ENCODE results near the gene FZR1.
"Not testable (repeated sequence)": the region's sequence is repeated elsewhere in the genome, so short reads cannot be mapped to it uniquely, and the experiment has no call there.

Gene FZR1

GRCh38 chr19:3546119-3546518 lies 40.0 kb downstream of the FZR1 start:
- DNase-seq (ENCODE audit: low read depth in 2 of 2) = no peak

DNA sequence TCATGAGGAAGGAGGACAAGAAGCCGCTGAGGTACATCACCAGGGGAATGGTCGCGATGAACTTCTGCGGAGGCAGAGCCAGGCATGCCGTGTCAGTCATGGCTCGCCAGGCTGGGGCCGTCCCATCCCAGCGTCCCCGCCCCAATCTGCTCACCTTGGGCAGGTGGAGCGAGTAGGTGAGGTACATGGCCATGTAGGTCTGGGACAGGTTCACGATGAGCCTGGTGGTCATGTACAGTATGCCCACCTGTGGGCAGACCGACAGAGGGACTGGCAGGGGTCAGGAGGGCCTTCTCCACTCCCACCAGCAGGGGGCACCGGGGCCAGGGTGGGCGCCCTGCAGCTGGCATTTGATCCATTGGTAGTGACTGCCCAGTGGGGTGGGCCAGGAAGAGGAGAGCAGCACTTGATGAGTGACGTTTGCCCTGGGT lies 41.2 kb downstream of the FZR1 start:
- no peak for DNase-seq (ENCODE audit: low read depth in 2 of 2)

DNA sequence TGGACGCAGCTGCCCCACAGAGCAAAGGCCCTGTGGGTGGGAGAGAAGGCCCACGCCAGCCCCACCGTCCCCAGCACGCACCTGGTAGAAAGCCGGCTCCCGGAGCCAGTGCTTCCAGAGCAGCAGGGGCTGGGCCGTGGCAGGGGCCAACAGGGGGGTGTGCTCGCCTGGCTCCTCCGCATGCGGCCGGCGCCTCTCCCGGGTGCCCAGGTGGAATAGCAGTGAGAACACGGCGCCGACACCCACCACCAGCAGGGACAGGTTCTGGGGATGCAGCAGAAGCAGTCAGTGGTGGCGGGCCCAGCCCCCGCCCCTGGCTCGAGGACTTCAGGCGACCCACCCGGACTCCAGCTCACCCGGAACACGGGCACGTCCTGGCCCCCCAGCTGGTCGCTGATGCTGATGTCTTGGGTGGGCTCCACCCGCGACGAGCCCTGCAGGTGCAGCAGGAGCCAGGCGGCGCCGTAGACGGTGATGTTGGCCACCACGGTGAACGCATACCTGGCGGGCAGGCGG lies 41.7 kb downstream of the FZR1 start:
- no peak for DNase-seq (ENCODE audit: low read depth in 2 of 2)

DNA sequence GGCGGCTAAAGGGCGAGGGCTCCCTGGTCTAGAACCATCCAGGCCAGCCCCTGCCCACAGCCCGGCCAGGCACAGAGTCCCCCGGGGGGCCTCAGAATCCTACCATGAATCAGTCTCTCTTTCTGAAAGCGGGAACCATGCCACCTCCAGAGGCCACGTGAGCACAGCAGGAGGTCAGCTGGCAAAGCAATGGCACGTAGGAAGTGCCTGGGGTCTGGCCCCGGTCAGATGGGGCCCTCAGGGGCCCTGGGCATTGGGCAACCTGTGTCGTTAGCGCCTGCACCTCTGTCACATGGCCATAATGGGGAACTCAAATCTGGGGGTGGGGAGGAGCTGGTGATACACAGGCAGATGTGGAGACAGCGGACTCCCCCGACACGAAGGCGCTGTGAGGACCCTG lies 42.5 kb downstream of the FZR1 start:
- no peak for DNase-seq (ENCODE audit: low read depth in 2 of 2)

DNA sequence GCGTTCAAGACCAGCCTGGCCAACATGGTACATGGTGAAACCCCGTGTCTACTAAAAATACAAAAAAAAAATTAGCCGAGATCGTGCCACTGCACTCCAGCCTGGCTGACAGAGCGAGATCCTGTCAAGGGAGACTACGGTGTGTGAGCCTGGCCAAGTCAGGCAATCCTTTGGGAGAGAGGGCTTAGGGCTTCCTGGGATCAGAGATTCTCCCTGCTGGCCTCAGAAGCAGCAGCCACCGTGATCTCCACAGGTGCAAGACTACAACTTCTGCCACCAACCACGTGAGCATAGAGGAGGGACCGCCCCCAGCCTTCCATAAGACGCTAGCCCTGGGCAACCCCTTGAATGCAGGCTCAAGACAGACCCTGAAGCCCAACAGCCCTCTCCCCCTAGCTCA lies 43.7 kb downstream of the FZR1 start:
- no peak for DNase-seq (ENCODE audit: low read depth in 2 of 2)

DNA sequence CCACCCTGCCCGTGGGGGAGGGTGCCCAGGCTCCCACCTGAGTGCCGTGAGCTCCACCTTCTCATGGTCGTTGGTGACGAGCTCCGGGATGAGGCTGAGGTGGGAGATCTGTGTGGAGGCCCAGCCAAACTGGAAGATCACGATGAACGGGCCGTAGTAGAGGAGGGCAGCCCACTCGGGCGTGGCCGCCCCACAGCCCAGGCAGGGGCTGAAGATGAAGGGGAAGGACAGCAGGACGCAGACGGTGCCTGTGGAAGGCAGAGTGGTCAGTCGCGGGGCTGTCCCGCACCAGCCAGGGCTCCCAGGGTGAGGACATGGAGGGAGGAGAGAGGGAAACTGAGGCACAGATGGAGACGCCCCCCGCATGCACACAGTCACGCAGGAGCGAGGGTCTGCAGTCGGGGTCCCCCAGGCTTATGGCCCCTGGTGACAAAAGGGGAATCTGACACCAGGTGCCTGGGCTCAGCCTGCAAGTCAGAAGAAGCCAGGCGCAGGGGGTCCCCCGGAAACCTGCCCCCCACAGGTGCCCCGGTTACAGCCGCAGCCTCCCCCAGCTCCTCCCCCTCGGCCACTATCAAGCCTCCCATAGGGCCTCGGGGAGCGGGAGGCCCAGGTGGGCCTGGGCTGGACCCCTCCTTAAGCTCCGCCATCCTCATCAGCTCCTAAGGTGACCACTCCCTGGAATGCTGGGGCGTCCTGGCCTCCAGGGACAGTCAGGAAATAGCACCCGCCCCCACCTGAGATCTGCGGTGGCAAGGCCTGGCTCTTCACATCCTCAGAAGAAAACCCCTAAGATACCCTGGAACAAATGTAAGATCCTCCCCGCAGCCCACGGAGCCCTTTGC lies 45.1 kb downstream of the FZR1 start:
- no peak for DNase-seq (ENCODE audit: low read depth in 2 of 2)

GRCh38 chr19:3551792-3552095 lies 45.6 kb downstream of the FZR1 start:
- no peak for DNase-seq (ENCODE audit: low read depth in 2 of 2)

- DNase-seq (ENCODE audit: low read depth in 2 of 2) = no peak
These were observed 48.4 kb downstream of the FZR1 start for GRCh38 chr19:3554254-3555083.

DNA sequence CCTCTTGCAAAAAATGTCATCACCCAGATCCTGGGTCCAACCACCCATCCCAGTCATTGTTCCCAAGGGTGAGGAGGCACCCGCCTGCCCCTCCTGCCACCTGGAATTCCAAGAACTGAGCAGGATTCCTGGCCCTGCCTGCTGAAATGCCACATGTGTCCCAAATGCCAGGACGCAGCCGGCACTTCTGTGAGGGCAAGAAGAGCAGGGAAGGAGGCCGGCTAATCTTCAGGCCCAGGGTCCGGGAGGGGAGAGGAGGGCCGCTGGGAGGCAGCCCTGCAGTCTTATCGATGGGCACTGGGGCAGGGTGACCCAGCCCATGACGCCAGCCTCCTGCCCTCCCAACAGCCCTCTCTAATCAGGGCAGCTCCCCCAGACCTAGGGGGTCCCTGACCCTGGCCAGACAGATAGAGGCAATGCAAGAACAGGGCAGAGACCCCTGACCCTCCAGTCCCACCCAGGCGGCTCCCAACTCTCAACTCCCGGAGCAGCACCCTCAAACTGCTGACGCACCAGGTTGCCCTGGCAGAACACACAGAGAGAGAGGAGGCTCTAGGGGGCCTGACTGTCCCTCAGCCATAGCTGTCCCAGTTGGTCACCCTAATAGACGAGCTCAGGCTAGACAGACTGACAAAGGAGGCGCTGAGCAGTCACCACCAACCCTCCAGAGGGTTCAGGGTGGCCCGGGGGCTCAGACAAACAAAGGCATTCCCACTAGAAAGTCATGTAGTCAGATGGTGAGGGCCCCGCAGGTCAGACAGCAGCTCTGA lies 49.7 kb downstream of the FZR1 start:
- DNase-seq (ENCODE audit: low read depth in 2 of 2) = no peak

GRCh38 chr19:3556423-3556977 lies 50.4 kb downstream of the FZR1 start:
- no peak for DNase-seq (ENCODE audit: low read depth in 2 of 2)

DNA sequence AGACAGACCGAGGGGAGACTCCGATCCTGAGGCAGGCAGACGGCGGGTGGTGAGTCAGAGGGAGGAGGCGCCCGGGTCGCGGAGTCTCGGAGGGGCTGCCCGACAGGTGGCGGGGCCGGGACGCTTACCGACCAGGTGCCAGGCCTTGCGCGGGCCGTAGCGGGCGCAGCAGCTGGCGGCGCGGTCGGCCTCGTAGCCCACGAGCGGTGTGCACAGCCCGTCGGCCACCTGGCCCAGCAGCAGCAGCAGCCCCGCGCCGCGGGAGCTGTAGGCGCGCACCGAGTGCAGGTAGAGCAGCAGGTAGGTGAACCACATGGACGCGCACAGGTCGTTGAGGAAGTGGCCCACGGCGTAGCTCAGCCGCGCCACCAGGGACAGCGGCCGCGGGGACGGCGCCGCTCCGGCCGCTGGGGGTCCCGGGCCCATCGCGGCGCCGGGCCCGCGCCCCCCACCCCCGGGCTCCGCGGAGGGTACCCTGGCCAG lies 50.9 kb downstream of the FZR1 start:
- DNase-seq (ENCODE audit: low read depth in 2 of 2) = peak; percentile 52 to 55

- peak; percentile 96 for DNase-seq (ENCODE audit: low read depth in 2 of 2)
These were observed 51.5 kb downstream of the FZR1 start, which contains the start of gene MFSD12 for GRCh38 chr19:3557461-3558248. TSS of gene MFSD12 (minus strand) at chr19:3557586. CDS start at chr19:3557403, 183 bp downstream.

DNA sequence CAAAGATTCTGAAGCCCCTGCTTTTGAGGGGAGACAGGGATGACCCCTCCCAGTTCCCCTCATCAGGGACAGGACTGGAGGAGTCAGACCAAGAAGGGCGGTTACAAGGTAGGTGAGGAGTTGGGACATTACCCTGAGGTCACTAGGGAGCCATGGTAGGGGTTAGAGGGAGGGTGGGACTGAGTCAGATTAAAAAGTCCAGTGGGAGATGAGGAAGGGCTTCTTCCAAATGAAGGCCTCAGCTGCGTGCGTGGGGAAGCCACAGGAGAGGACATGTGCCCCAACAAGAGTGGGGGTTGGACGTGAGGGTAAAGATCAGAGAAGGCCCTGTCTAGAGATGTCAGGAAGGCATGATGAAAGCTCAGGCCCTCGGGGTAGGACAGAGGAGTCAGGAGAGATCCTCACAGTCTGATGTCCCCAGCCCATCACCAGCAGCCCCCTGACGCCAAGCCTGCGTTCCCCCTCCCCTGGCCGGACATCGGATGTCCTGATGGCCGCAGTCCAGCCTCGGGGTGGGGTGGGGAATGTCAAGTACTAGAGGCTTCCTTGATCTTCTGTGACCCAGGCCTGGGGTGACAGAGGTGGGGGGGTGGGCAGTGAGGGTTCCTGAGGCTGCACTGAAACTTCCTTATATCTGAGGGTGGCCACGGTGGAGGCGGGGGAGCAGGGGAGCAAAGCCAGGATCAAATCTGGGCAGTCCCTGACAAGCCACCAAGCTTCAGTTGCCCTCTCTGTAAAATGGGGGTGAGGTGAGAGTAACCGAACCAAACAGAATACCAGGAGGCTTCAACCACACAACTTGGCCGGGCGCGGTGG lies 57.8 kb downstream of the FZR1 start:
- DNase-seq (ENCODE audit: low read depth in 2 of 2) = no peak

DNA sequence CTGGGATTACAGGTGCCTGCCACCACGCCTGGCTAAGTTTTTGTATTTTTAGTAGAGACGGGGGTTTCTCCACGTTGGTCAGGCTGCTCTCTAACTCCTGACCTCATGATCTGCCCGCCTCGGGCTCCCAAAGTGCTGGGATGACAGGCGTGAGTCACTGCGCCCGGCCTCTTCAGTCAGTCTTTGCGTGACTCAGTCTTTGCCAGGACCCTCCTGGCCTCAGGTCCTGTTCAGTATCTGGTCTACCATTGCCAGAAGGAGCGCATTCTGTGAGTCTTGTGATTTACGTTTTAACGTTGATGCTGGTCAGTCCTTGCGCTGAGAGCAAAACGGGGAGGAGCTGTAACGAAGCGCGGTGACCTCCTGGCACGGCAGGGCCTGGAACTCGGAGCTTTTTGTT lies 59.0 kb downstream of the FZR1 start:
- DNase-seq (ENCODE audit: low read depth in 2 of 2) = no peak

DNA sequence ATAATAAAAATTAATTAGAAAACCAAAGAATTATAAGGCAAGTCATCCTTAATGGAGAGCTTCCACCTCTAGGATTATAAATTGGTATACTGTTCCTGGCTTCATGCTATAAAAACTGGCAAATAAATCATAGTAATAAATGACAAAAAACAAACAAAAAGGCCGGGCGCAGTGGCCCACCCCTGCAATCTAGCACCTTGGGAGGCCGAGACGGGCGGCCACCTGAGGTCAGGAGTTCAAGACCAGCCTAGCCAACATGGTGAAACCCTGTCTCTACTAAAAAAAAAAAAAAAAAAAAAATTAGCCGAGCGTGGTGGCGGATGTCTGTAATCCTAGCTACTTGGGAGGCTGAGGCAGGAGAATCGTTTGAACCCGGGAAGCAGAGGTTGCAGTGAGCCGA lies 63.9 kb downstream of the FZR1 start:
- not testable (repeated sequence) for DNase-seq (ENCODE audit: low read depth in 2 of 2)

DNA sequence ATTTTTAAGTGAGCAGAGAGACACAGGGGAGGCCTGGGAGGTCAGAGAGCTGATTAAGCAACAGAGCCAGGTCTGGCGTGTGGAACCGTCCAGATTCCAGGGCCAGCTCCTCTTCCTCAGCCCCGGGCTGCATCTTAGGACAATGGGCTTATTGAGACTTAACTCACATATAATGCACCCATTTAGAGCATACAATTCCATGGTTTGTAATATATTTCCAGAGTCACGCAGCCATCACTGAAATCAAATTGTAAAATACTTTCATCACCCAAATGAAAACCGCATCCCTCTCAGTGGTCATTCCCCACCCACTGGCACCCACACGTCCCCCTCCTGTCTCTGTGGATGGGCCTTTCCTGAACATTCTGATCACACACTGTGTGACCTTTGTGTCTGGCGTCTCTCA lies 64.5 kb downstream of the FZR1 start:
- DNase-seq (ENCODE audit: low read depth in 2 of 2) = no peak

- peak; percentile 100 for DNase-seq (ENCODE audit: low read depth in 2 of 2)
These were observed 66.2 kb downstream of the FZR1 start for GRCh38 chr19:3572132-3572854.

- no peak for DNase-seq (ENCODE audit: low read depth in 2 of 2)
These were observed 66.7 kb downstream of the FZR1 start, which contains the start of gene HMG20B for GRCh38 chr19:3572855-3573161. TSS of gene HMG20B (plus strand) at chr19:3572944. CDS start at chr19:3573310, 366 bp downstream.

DNA sequence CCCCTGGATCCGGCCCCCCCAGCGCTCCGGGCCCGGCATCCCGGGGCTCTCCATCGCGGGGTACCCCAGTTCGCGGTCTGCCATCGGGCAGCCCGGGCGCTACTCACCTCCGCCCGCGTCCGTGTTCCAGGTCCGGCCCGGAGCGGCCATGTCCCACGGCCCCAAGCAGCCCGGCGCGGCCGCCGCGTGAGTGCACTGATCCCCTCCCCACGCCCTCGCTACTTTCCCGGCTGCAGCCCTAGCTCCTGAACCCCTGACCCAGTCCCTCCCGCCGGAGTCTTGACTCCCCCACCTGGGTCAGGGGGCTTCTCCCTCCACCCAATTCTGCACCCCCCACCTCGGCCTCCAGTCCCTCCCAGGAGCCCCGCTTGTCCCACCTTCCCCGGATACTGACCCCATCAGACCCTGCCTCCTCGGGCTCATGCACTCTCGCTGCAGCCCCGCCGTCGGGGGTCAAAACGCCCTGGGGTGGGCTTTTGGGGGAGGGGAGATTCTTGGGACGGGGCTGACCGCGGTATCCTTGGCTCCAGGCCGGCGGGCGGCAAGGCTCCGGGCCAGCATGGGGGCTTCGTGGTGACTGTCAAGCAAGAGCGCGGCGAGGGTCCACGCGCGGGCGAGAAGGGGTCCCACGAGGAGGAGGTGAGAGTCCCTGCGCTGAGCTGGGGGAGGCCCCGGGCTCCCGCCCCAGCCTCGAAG lies 67.2 kb downstream of the FZR1 start:
- no peak for DNase-seq (ENCODE audit: low read depth in 2 of 2)

Measured in stimulated activated CD8-positive, alpha-beta memory T cell treated with anti-CD3 and anti-CD28 coated beads, Interleukin-15, amount 100 ng/mL, for 48 hours (primary cell).